Esophagus squamous epithelium (tissue), 5 donors: ENCODE results near the gene MRGPRF. TPM values are rescaled to one million over a fixed set of nuclear protein-coding genes. Genes with fewer than 3 reads are reported as not detected.

Experiments
- DNase-seq: peaks from one replicate; lab custom pipeline; 2025; lab: John Stamatoyannopoulos, UW
- H3K27ac ChIP-seq, 4 donors: fragments of 200-600 bp; sonication (generic); one replicate each; pipeline ENCODE4 v1.5.1; 2016 to 2019; ENCODE audit warnings: mild to moderate bottlenecking in 1 of 4
- H3K27me3 ChIP-seq, 4 donors: fragments of 200-600 bp; sonication (generic); 1 replicate in 3 of 4; 2 replicates in 1 of 4; pipeline versions ENCODE4 v1.5.1 to v1.6.0; 2017 to 2021; ENCODE audit warnings: antibody characterized with exemption in 1 of 4
- H3K36me3 ChIP-seq, 3 donors: fragments of 200-600 bp; sonication (generic); one replicate each; pipeline ENCODE4 v1.5.1; 2016 to 2019
- H3K4me1 ChIP-seq, 3 donors: fragments of 200-600 bp; sonication (generic); one replicate each; pipeline ENCODE4 v1.5.1; 2017 to 2019
- H3K4me3 ChIP-seq, 4 donors: fragments of 200-600 bp; sonication (generic); 1 replicate in 3 of 4; 2 replicates in 1 of 4; pipeline ENCODE4 v1.5.1; 2016 to 2019; ENCODE audit warnings: mild to moderate bottlenecking in 2 of 4, moderate library complexity in 1 of 4
- H3K9me3 ChIP-seq, 3 donors: fragments of 200-600 bp; sonication (generic); one replicate each; pipeline ENCODE4 v1.5.1; 2016 to 2019
- POLR2A ChIP-seq, 4 donors: fragments of 450-650 bp; IDR thresholded peaks; one replicate each; pipeline ENCODE4 v1.6.1; 2017; ENCODE audit warnings: antibody characterized with exemption in 4 of 4, mild to moderate bottlenecking in 4 of 4, moderate library complexity in 3 of 4
- WGBS, 2 donors: methylation state at CpG; one replicate each; pipeline ENCODE4 v1.1.5; 2018; 5-methylcytosine and 5-hydroxymethylcytosine counted together
- intact Hi-C: fragments of 100-400 bp; cut with DNase I; formaldehyde crosslinking; loops from one replicate; pipeline ENCODE4 v1.15.0; 2022
- total RNA-seq, 4 donors: library from RNA; depleted of rRNA; stranded (reverse); fragments of >200 nt; gene quantifications; one replicate each; pipeline ENCODE4 v1.1.0, GENCODE V29; 2016
- TF ChIP-seq, protein P1 (sequence below), 6 experiments: fragments of 450-650 bp in 4 of 6; fragments of 200-600 bp in 2 of 6; sonication (generic) in 2 of 6; IDR thresholded peaks; one replicate each; pipeline ENCODE4 v1.5.1; 2016 to 2019; ENCODE audit warnings: antibody characterized with exemption in 6 of 6, mild to moderate bottlenecking in 4 of 6, moderate library complexity in 4 of 6
- donor health status: DM: yes; HTN: yes; CAD: no.

The MRGPRF gene
- total RNA-seq, 4 donors from 2014 or later: 1.3 to 14.3 (median 6.1) TPM

GRCh38 chr11:69008737-69009440 lies 4.2 kb downstream of the MRGPRF start:
- DNase-seq: peak; percentile 22
- intact Hi-C loops: no loop called here
- Histone ChIP-seq H3K9me3 (no peaks in the 10 kb centered on the region), H3K4me3 (peak overlapping the region in 1 of 4 donors; percentile 67), H3K27ac (peak overlapping the region; percentile 75 to 93 (median 91)), H3K4me1 (peaks cover 26 to 93% (median 54%) of the 10 kb centered on the region in 3 donors), H3K36me3 (peaks cover 0 to 21% (median 2%) of the 10 kb centered on the region in 3 donors), H3K27me3 (peaks cover 0 to 44% (median 3%) of the 10 kb centered on the region in 4 donors)
- WGBS, 2 donors: 47 to 54% methylated on average over 4 to 7 of the region's 17 CpGs
- peak in 1 of 4 donors; percentile 55 for TF ChIP-seq POLR2A (IDR thresholded peaks at IDR 0.05)
- TF ChIP-seq, protein P1, sequence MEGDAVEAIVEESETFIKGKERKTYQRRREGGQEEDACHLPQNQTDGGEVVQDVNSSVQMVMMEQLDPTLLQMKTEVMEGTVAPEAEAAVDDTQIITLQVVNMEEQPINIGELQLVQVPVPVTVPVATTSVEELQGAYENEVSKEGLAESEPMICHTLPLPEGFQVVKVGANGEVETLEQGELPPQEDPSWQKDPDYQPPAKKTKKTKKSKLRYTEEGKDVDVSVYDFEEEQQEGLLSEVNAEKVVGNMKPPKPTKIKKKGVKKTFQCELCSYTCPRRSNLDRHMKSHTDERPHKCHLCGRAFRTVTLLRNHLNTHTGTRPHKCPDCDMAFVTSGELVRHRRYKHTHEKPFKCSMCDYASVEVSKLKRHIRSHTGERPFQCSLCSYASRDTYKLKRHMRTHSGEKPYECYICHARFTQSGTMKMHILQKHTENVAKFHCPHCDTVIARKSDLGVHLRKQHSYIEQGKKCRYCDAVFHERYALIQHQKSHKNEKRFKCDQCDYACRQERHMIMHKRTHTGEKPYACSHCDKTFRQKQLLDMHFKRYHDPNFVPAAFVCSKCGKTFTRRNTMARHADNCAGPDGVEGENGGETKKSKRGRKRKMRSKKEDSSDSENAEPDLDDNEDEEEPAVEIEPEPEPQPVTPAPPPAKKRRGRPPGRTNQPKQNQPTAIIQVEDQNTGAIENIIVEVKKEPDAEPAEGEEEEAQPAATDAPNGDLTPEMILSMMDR (IDR thresholded peaks at IDR 0.05): no peak

DNA sequence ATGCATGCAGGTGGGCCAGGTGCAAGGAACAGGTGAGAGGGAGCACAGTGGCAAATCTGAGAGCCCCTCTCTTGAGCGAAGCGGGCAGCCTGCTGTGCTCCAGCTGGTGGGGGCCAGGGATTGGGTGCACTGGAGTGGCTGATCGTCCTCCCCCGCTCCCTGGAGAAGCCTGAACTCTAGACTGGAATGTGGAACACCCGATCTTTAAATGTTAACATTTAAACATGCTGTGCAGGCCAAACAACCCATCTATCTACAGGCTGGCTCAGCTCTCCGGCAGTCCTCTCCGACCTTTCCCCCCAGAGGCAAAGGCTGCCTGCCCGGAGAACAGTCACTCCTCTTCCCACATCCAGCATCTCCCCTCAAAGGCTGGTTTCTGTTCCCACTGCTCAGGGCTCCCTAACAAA lies 5.1 kb downstream of the MRGPRF start:
- intact Hi-C loops: no loop called here
- peaks cover 26 to 93% (median 56%) of the 10 kb centered on the region in 3 donors for H3K4me1 ChIP-seq

DNA sequence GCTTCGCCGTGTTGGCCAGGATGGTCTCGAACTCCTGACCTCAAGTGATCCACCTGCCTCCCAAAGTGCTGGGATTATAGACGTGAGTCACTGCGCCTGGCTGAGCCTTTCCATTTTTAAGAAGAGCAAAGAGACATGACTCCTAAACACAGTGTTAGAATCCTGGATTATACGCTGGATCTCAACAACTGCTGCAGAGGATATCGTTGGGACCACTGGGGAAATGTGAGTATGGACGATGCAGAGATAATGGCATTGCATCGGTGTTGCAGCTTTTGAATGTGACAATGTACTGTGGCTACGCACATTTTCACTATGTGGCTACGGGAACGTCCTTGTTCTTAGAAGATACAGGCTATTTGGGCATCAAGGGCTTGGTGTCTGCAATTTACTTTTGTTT lies 6.2 kb downstream of the MRGPRF start:
- Histone ChIP-seq H3K27ac (peak overlapping the region; percentile 32 to 93 (median 91)), H3K27me3 (peaks cover 0 to 23% (median 0%) of the 10 kb centered on the region in 4 donors), H3K4me1 (peaks cover 26 to 98% (median 68%) of the 10 kb centered on the region in 3 donors), H3K36me3 (peaks cover 0 to 28% (median 3%) of the 10 kb centered on the region in 3 donors), H3K4me3 (no peak overlapping the region), H3K9me3 (no peaks in the 10 kb centered on the region)
- intact Hi-C loops: no loop called here
- WGBS, 2 donors: 81 to 85% methylated on average over 6 to 12 of the region's 12 CpGs
- no peak for DNase-seq
- no peak for TF ChIP-seq POLR2A (IDR thresholded peaks at IDR 0.05)
- TF ChIP-seq, protein P1 (IDR thresholded peaks at IDR 0.05): no peak

More for the DNA sequence above, 5.1 kb downstream of the MRGPRF start:
- Histone ChIP-seq H3K36me3 (peaks cover 0 to 28% (median 3%) of the 10 kb centered on the region in 3 donors), H3K9me3 (no peaks in the 10 kb centered on the region), H3K4me3 (peak overlapping the region in 1 of 4 donors; percentile 67), H3K27ac (peak overlapping the region; percentile 75 to 93 (median 91)), H3K27me3 (peaks cover 0 to 35% (median 0%) of the 10 kb centered on the region in 4 donors)
- DNase-seq: no peak
- WGBS, 2 donors: 53% methylated on average over 4 of the region's 8 CpGs; no CpG with 5 or more reads in 1 of the 2 donors
- no peak for TF ChIP-seq POLR2A (IDR thresholded peaks at IDR 0.05)
- TF ChIP-seq, protein P1 (IDR thresholded peaks at IDR 0.05): no peak

- Histone ChIP-seq H3K4me1 (peaks cover 19 to 98% (median 73%) of the 10 kb centered on the region in 3 donors), H3K9me3 (no peaks in the 10 kb centered on the region), H3K36me3 (peaks cover 0 to 28% (median 3%) of the 10 kb centered on the region in 3 donors), H3K27me3 (peaks cover 0 to 13% (median 0%) of the 10 kb centered on the region in 4 donors), H3K27ac (peak overlapping the region; percentile 32 to 93 (median 88)), H3K4me3 (no peak overlapping the region)
- intact Hi-C loops: no loop called here
- no peak for DNase-seq
- WGBS, 2 donors: 83 to 88% methylated on average over 16 to 18 of the region's 48 CpGs
- TF ChIP-seq, protein P1 (IDR thresholded peaks at IDR 0.05): no peak
- no peak for TF ChIP-seq POLR2A (IDR thresholded peaks at IDR 0.05)
These were observed 7.2 kb downstream of the MRGPRF start for GRCh38 chr11:69005631-69006368.
